ENCODE measurements around the gene SRL. TPM values are rescaled to one million over a fixed set of nuclear protein-coding genes. Genes with fewer than 3 reads are reported as not detected.

SRL gene
- total RNA-seq, 1 experiment from 2014 or later: 0.11 TPM

DNA sequence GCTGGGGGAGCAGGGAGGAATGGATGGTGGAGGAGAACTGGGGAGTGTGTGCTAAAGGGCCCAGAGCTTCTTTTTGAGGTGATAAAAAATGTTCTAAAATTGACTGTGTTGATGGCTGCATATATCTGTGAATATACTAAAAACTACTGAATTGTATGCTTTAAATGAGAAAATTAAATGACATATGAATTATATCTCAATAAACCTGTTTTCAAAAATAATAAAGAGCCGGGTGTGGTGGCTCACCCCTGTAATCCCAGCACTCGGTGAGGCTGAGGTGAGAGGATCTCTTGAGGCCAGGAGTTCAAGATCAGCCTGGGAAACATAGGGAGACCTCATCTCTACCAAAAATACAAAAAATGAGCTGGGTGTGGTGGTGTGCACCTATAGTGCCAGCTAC, 16.8 kb downstream of the SRL start (continued):
- TF ChIP-seq, protein P1, sequence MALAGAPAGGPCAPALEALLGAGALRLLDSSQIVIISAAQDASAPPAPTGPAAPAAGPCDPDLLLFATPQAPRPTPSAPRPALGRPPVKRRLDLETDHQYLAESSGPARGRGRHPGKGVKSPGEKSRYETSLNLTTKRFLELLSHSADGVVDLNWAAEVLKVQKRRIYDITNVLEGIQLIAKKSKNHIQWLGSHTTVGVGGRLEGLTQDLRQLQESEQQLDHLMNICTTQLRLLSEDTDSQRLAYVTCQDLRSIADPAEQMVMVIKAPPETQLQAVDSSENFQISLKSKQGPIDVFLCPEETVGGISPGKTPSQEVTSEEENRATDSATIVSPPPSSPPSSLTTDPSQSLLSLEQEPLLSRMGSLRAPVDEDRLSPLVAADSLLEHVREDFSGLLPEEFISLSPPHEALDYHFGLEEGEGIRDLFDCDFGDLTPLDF (CRISPR knock-in tag; IDR thresholded peaks at IDR 0.05): no peak
- TF ChIP-seq TEAD1 (CRISPR knock-in tag; IDR thresholded peaks at IDR 0.05): no peak
- TF ChIP-seq JAZF1 (CRISPR knock-in tag; IDR thresholded peaks at IDR 0.05): no peak
- no peak for TF ChIP-seq PRRX2 (CRISPR knock-in tag; IDR thresholded peaks at IDR 0.05)
- TF ChIP-seq, protein P2, sequence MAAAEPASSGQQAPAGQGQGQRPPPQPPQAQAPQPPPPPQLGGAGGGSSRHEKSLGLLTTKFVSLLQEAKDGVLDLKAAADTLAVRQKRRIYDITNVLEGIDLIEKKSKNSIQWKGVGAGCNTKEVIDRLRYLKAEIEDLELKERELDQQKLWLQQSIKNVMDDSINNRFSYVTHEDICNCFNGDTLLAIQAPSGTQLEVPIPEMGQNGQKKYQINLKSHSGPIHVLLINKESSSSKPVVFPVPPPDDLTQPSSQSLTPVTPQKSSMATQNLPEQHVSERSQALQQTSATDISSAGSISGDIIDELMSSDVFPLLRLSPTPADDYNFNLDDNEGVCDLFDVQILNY (CRISPR knock-in tag; IDR thresholded peaks at IDR 0.05): no peak
- no peak for TF ChIP-seq ZNF671 (CRISPR knock-in tag; IDR thresholded peaks at IDR 0.05)
- no peak for TF ChIP-seq ELF4 (CRISPR knock-in tag; IDR thresholded peaks at IDR 0.05; ENCODE audit: low read depth)
- no peak for TF ChIP-seq FOXP1 (CRISPR knock-in tag; IDR thresholded peaks at IDR 0.05; ENCODE audit: borderline replicate concordance)

DNA sequence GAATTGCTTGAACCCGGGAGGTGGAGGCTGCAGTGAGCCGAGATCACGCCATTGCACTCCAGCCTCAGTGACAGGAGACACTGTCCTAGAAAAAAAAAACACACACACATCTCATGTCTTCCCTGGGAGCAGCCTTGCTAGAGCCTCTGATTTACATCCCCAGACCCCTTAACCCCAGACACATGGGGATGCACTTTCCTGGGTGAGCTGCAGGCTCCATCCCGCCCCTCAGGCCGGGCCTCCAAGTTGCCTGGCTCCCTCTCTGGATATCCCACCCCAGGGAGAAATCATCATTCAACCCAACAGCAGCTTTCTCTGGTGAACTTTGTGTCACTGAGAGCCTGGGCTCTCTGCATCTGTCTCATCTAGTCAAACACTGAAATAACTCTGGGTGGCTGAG, 21.5 kb downstream of the SRL start:
- Mint-ChIP-seq H3K27ac (no peak overlapping the region), H3K9me3 (no peaks in the 10 kb centered on the region), H3K36me3 (no peaks in the 10 kb centered on the region), H3K4me3 (no peak overlapping the region), H3K27me3 (ENCODE audit: low read depth) (no peaks in the 10 kb centered on the region), H3K4me1 (peaks cover 14% of the 10 kb centered on the region)
- no peak for TF ChIP-seq ATF1 (CRISPR knock-in tag; IDR thresholded peaks at IDR 0.05)
- TF ChIP-seq, protein P3, sequence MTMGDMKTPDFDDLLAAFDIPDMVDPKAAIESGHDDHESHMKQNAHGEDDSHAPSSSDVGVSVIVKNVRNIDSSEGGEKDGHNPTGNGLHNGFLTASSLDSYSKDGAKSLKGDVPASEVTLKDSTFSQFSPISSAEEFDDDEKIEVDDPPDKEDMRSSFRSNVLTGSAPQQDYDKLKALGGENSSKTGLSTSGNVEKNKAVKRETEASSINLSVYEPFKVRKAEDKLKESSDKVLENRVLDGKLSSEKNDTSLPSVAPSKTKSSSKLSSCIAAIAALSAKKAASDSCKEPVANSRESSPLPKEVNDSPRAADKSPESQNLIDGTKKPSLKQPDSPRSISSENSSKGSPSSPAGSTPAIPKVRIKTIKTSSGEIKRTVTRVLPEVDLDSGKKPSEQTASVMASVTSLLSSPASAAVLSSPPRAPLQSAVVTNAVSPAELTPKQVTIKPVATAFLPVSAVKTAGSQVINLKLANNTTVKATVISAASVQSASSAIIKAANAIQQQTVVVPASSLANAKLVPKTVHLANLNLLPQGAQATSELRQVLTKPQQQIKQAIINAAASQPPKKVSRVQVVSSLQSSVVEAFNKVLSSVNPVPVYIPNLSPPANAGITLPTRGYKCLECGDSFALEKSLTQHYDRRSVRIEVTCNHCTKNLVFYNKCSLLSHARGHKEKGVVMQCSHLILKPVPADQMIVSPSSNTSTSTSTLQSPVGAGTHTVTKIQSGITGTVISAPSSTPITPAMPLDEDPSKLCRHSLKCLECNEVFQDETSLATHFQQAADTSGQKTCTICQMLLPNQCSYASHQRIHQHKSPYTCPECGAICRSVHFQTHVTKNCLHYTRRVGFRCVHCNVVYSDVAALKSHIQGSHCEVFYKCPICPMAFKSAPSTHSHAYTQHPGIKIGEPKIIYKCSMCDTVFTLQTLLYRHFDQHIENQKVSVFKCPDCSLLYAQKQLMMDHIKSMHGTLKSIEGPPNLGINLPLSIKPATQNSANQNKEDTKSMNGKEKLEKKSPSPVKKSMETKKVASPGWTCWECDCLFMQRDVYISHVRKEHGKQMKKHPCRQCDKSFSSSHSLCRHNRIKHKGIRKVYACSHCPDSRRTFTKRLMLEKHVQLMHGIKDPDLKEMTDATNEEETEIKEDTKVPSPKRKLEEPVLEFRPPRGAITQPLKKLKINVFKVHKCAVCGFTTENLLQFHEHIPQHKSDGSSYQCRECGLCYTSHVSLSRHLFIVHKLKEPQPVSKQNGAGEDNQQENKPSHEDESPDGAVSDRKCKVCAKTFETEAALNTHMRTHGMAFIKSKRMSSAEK (CRISPR knock-in tag; IDR thresholded peaks at IDR 0.05; ENCODE audit: borderline replicate concordance): no peak
- TF ChIP-seq, protein P4, sequence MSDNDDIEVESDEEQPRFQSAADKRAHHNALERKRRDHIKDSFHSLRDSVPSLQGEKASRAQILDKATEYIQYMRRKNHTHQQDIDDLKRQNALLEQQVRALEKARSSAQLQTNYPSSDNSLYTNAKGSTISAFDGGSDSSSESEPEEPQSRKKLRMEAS (CRISPR knock-in tag; IDR thresholded peaks at IDR 0.05): no peak
- TF ChIP-seq FOXJ3 (CRISPR knock-in tag; IDR thresholded peaks at IDR 0.05; ENCODE audit: borderline replicate concordance): no peak
- TF ChIP-seq KAT7 (CRISPR knock-in tag; IDR thresholded peaks at IDR 0.05; ENCODE audit: borderline replicate concordance): no peak
- TF ChIP-seq, protein P5, sequence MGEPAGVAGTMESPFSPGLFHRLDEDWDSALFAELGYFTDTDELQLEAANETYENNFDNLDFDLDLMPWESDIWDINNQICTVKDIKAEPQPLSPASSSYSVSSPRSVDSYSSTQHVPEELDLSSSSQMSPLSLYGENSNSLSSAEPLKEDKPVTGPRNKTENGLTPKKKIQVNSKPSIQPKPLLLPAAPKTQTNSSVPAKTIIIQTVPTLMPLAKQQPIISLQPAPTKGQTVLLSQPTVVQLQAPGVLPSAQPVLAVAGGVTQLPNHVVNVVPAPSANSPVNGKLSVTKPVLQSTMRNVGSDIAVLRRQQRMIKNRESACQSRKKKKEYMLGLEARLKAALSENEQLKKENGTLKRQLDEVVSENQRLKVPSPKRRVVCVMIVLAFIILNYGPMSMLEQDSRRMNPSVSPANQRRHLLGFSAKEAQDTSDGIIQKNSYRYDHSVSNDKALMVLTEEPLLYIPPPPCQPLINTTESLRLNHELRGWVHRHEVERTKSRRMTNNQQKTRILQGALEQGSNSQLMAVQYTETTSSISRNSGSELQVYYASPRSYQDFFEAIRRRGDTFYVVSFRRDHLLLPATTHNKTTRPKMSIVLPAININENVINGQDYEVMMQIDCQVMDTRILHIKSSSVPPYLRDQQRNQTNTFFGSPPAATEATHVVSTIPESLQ (CRISPR knock-in tag; IDR thresholded peaks at IDR 0.05): no peak
- TF ChIP-seq, protein P6, sequence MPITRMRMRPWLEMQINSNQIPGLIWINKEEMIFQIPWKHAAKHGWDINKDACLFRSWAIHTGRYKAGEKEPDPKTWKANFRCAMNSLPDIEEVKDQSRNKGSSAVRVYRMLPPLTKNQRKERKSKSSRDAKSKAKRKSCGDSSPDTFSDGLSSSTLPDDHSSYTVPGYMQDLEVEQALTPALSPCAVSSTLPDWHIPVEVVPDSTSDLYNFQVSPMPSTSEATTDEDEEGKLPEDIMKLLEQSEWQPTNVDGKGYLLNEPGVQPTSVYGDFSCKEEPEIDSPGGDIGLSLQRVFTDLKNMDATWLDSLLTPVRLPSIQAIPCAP (CRISPR knock-in tag; IDR thresholded peaks at IDR 0.05): no peak
- TF ChIP-seq MXD4 (CRISPR knock-in tag; IDR thresholded peaks at IDR 0.05; ENCODE audit: borderline replicate concordance): no peak
- no peak for TF ChIP-seq NR1H2 (CRISPR knock-in tag; IDR thresholded peaks at IDR 0.05)
- no peak for TF ChIP-seq NFATC4 (CRISPR knock-in tag; IDR thresholded peaks at IDR 0.05)
- TF ChIP-seq, protein P1 (CRISPR knock-in tag; IDR thresholded peaks at IDR 0.05): no peak
- POLR2A ChIA-PET: interaction anchor here (0.6 kb wide), 1 partner anchor 18 kb away, joined by 3 read pairs; no protein-coding TSS in a partner anchor
- no peak for DNase-seq (ENCODE audit: low spot score)
- no peak for ATAC-seq
- CTCF ChIA-PET: no interaction called here
